ENCODE measurements around the gene FHIT.

- TF ChIP-seq CTCF (conservative IDR thresholded peaks at IDR 0.05) (no peak), EZH2 (IDR thresholded peaks at IDR 0.05; ENCODE audit: low read depth) (no peak)
These were observed 232.4 kb downstream of the FHIT start for GRCh38 chr3:61018807-61019206.

Measured in PC-9 (cell line).